T-helper 1 cell treated with Interleukin-12 subunit alpha and Interleukin-12 subunit beta and Interleukin-4 antibody, amounts not matched to agents 30 μg/mL and 1 μg/mL, for 36 hours (primary cell): ENCODE measurements around the gene IPCEF1.
"Not testable (repeated sequence)": the region's sequence is repeated elsewhere in the genome, so short reads cannot be mapped to it uniquely, and the experiment has no call there.

Experiments used
- H3K27ac Mint-ChIP-seq: one replicate; pipeline ENCODE4 v1.8.0; 2021; ENCODE audit warnings: mild to moderate bottlenecking, mixed read lengths
- H3K27me3 Mint-ChIP-seq: one replicate; pipeline ENCODE4 v1.8.0; 2021; ENCODE audit warnings: low read depth, mixed read lengths
- H3K36me3 Mint-ChIP-seq: one replicate; pipeline ENCODE4 v1.8.0; 2021; ENCODE audit warnings: low read depth, mixed read lengths
- H3K4me1 Mint-ChIP-seq: one replicate; pipeline ENCODE4 v1.8.0; 2021; ENCODE audit warnings: low read depth, mixed read lengths
- H3K4me3 Mint-ChIP-seq: one replicate; pipeline ENCODE4 v1.8.0; 2021; ENCODE audit warnings: mild to moderate bottlenecking, moderate library complexity, mixed read lengths
- H3K9me3 Mint-ChIP-seq: one replicate; pipeline ENCODE4 v1.8.0; 2021; ENCODE audit warnings: mixed read lengths

Gene IPCEF1

GRCh38 chr6:154228521-154228905 is 128.1 kb downstream of the IPCEF1 start:
- peaks cover 34% of the 10 kb centered on the region for H3K4me1 Mint-ChIP-seq
- H3K36me3 Mint-ChIP-seq = peaks cover 2% of the 10 kb centered on the region
- no peaks in the 10 kb centered on the region for H3K9me3 Mint-ChIP-seq
- H3K4me3 Mint-ChIP-seq = no peak overlapping the region
- H3K27me3 Mint-ChIP-seq = no peaks in the 10 kb centered on the region
- no peak overlapping the region for H3K27ac Mint-ChIP-seq

GRCh38 chr6:154227862-154228520 is 128.6 kb downstream of the IPCEF1 start:
- peaks cover 31% of the 10 kb centered on the region for H3K4me1 Mint-ChIP-seq
- H3K27me3 Mint-ChIP-seq = no peaks in the 10 kb centered on the region
- H3K36me3 Mint-ChIP-seq = peaks cover 2% of the 10 kb centered on the region
- H3K27ac Mint-ChIP-seq = no peak overlapping the region
- no peaks in the 10 kb centered on the region for H3K9me3 Mint-ChIP-seq
- H3K4me3 Mint-ChIP-seq = no peak overlapping the region

GRCh38 chr6:154226461-154226860 is 130.1 kb downstream of the IPCEF1 start:
- Mint-ChIP-seq H3K27ac (no peak overlapping the region), H3K27me3 (no peaks in the 10 kb centered on the region), H3K36me3 (peaks cover 4% of the 10 kb centered on the region), H3K9me3 (no peaks in the 10 kb centered on the region), H3K4me1 (peaks cover 25% of the 10 kb centered on the region), H3K4me3 (no peak overlapping the region)

GRCh38 chr6:154223296-154223695 is 133.3 kb downstream of the IPCEF1 start:
- peaks cover 13% of the 10 kb centered on the region for H3K4me1 Mint-ChIP-seq
- peaks cover 10% of the 10 kb centered on the region for H3K36me3 Mint-ChIP-seq
- no peaks in the 10 kb centered on the region for H3K27me3 Mint-ChIP-seq
- no peaks in the 10 kb centered on the region for H3K9me3 Mint-ChIP-seq
- no peak overlapping the region for H3K4me3 Mint-ChIP-seq
- no peak overlapping the region for H3K27ac Mint-ChIP-seq

GRCh38 chr6:154222716-154223115 is 133.9 kb downstream of the IPCEF1 start:
- H3K27ac Mint-ChIP-seq = no peak overlapping the region
- H3K4me3 Mint-ChIP-seq = no peak overlapping the region
- peaks cover 11% of the 10 kb centered on the region for H3K36me3 Mint-ChIP-seq
- H3K27me3 Mint-ChIP-seq = no peaks in the 10 kb centered on the region
- peaks cover 17% of the 10 kb centered on the region for H3K4me1 Mint-ChIP-seq
- H3K9me3 Mint-ChIP-seq = no peaks in the 10 kb centered on the region

- H3K27ac Mint-ChIP-seq = no peak overlapping the region
- peaks cover 17% of the 10 kb centered on the region for H3K4me1 Mint-ChIP-seq
- H3K9me3 Mint-ChIP-seq = no peaks in the 10 kb centered on the region
- peaks cover 10% of the 10 kb centered on the region for H3K36me3 Mint-ChIP-seq
- no peak overlapping the region for H3K4me3 Mint-ChIP-seq
- no peaks in the 10 kb centered on the region for H3K27me3 Mint-ChIP-seq
Measured at GRCh38 chr6:154219250-154219649, 137.4 kb downstream of the IPCEF1 start.

GRCh38 chr6:154218787-154219186 is 137.8 kb downstream of the IPCEF1 start:
- H3K4me1 Mint-ChIP-seq = peaks cover 13% of the 10 kb centered on the region
- no peak overlapping the region for H3K27ac Mint-ChIP-seq
- peaks cover 10% of the 10 kb centered on the region for H3K36me3 Mint-ChIP-seq

GRCh38 chr6:154218301-154218700 is 138.3 kb downstream of the IPCEF1 start:
- no peaks in the 10 kb centered on the region for H3K27me3 Mint-ChIP-seq
- H3K36me3 Mint-ChIP-seq = peaks cover 10% of the 10 kb centered on the region
- H3K27ac Mint-ChIP-seq = no peak overlapping the region
- H3K4me3 Mint-ChIP-seq = no peak overlapping the region
- peaks cover 13% of the 10 kb centered on the region for H3K4me1 Mint-ChIP-seq
- no peaks in the 10 kb centered on the region for H3K9me3 Mint-ChIP-seq

More at GRCh38 chr6:154218787-154219186, 137.8 kb downstream of the IPCEF1 start:
- Mint-ChIP-seq H3K9me3 (no peaks in the 10 kb centered on the region), H3K27me3 (no peaks in the 10 kb centered on the region), H3K4me3 (no peak overlapping the region)

- H3K27ac Mint-ChIP-seq = no peak overlapping the region
- peaks cover 8% of the 10 kb centered on the region for H3K4me1 Mint-ChIP-seq
- H3K36me3 Mint-ChIP-seq = peaks cover 11% of the 10 kb centered on the region
- H3K27me3 Mint-ChIP-seq = no peaks in the 10 kb centered on the region
- H3K4me3 Mint-ChIP-seq = no peak overlapping the region
- no peaks in the 10 kb centered on the region for H3K9me3 Mint-ChIP-seq
Measured at GRCh38 chr6:154213782-154214181, 142.8 kb downstream of the IPCEF1 start.

- peaks cover 21% of the 10 kb centered on the region for H3K36me3 Mint-ChIP-seq
- no peak overlapping the region for H3K27ac Mint-ChIP-seq
- H3K27me3 Mint-ChIP-seq = no peaks in the 10 kb centered on the region
- peaks cover 3% of the 10 kb centered on the region for H3K9me3 Mint-ChIP-seq
- no peaks in the 10 kb centered on the region for H3K4me1 Mint-ChIP-seq
- H3K4me3 Mint-ChIP-seq = no peak overlapping the region
Measured at GRCh38 chr6:154210678-154211077, 145.9 kb downstream of the IPCEF1 start.

- no peak overlapping the region for H3K4me3 Mint-ChIP-seq
- no peak overlapping the region for H3K27ac Mint-ChIP-seq
- H3K9me3 Mint-ChIP-seq = peaks cover 3% of the 10 kb centered on the region
- no peaks in the 10 kb centered on the region for H3K4me1 Mint-ChIP-seq
- H3K36me3 Mint-ChIP-seq = peaks cover 26% of the 10 kb centered on the region
- H3K27me3 Mint-ChIP-seq = no peaks in the 10 kb centered on the region
Measured at GRCh38 chr6:154209555-154209954, 147.0 kb downstream of the IPCEF1 start.

GRCh38 chr6:154206996-154207395 is 149.6 kb downstream of the IPCEF1 start:
- H3K4me1 Mint-ChIP-seq = peaks cover 4% of the 10 kb centered on the region
- no peak overlapping the region for H3K4me3 Mint-ChIP-seq
- H3K36me3 Mint-ChIP-seq = peaks cover 27% of the 10 kb centered on the region
- H3K9me3 Mint-ChIP-seq = peaks cover 3% of the 10 kb centered on the region
- H3K27ac Mint-ChIP-seq = no peak overlapping the region
- no peaks in the 10 kb centered on the region for H3K27me3 Mint-ChIP-seq

- Mint-ChIP-seq H3K9me3 (peaks cover 3% of the 10 kb centered on the region), H3K4me1 (peaks cover 4% of the 10 kb centered on the region), H3K4me3 (no peak overlapping the region), H3K27ac (no peak overlapping the region), H3K36me3 (peaks cover 27% of the 10 kb centered on the region), H3K27me3 (no peaks in the 10 kb centered on the region)
Measured at GRCh38 chr6:154206141-154206540, 150.5 kb downstream of the IPCEF1 start.

- no peak overlapping the region for H3K4me3 Mint-ChIP-seq
- no peak overlapping the region for H3K27ac Mint-ChIP-seq
- H3K4me1 Mint-ChIP-seq = peaks cover 7% of the 10 kb centered on the region
- H3K36me3 Mint-ChIP-seq = peaks cover 21% of the 10 kb centered on the region
- H3K9me3 Mint-ChIP-seq = no peaks in the 10 kb centered on the region
- no peaks in the 10 kb centered on the region for H3K27me3 Mint-ChIP-seq
Measured at GRCh38 chr6:154202958-154203357, 153.6 kb downstream of the IPCEF1 start.

GRCh38 chr6:154202339-154202738 is 154.3 kb downstream of the IPCEF1 start:
- H3K4me3 Mint-ChIP-seq = no peak overlapping the region
- H3K27me3 Mint-ChIP-seq = no peaks in the 10 kb centered on the region
- H3K27ac Mint-ChIP-seq = no peak overlapping the region
- peaks cover 18% of the 10 kb centered on the region for H3K36me3 Mint-ChIP-seq
- H3K4me1 Mint-ChIP-seq = peaks cover 10% of the 10 kb centered on the region
- H3K9me3 Mint-ChIP-seq = no peaks in the 10 kb centered on the region

GRCh38 chr6:154201688-154202087 is 154.9 kb downstream of the IPCEF1 start:
- H3K27me3 Mint-ChIP-seq, H3K27ac Mint-ChIP-seq: not testable (repeated sequence)

More at GRCh38 chr6:154201688-154202087, 154.9 kb downstream of the IPCEF1 start:
- not testable (repeated sequence) for H3K4me3 Mint-ChIP-seq, H3K9me3 Mint-ChIP-seq
- H3K4me1 Mint-ChIP-seq = peaks cover 10% of the 10 kb centered on the region
- H3K36me3 Mint-ChIP-seq = peaks cover 18% of the 10 kb centered on the region
